ENCODE measurements around the gene ISY1. TPM values are rescaled to one million over a fixed set of nuclear protein-coding genes. Genes with fewer than 3 reads are reported as not detected.
"Not testable (repeated sequence)": the region's sequence is repeated elsewhere in the genome, so short reads cannot be mapped to it uniquely, and the experiment has no call there.

Gene ISY1
- total RNA-seq, 1 donor from 2014 or later = 31.0 TPM

- Histone ChIP-seq H3K4me3 (no peak overlapping the region), H3K36me3 (no peaks in the 10 kb centered on the region), H3K4me1 (peaks cover 27% of the 10 kb centered on the region), H3K9me3 (no peaks in the 10 kb centered on the region), H3K27ac (peak overlapping the region; percentile 66), H3K27me3 (ENCODE audit: low read depth) (no peaks in the 10 kb centered on the region)
- TF ChIP-seq CTCF (IDR thresholded peaks at IDR 0.05) = no peak
- intact Hi-C loops (cut with DNase I) = no loop called here
- ATAC-seq (peak in 1 of 2 donors; percentile 32), DNase-seq (no peak)
Measured at GRCh38 chr3:129197321-129197720, 36.5 kb upstream of the ISY1 start.

GRCh38 chr3:129196601-129197000 lies 35.7 kb upstream of the ISY1 start:
- TF ChIP-seq CTCF (IDR thresholded peaks at IDR 0.05) = no peak
- peaks cover 27% of the 10 kb centered on the region for H3K4me1 ChIP-seq
- intact Hi-C loops (cut with DNase I) = no loop called here
- no peaks in the 10 kb centered on the region for H3K27me3 ChIP-seq (ENCODE audit: low read depth)
- no peaks in the 10 kb centered on the region for H3K36me3 ChIP-seq
- ATAC-seq (no peak), DNase-seq (no peak)
- no peaks in the 10 kb centered on the region for H3K9me3 ChIP-seq
- H3K4me3 ChIP-seq = no peak overlapping the region
- peak overlapping the region; percentile 66 for H3K27ac ChIP-seq

- peak; percentile 66 to 78 for ATAC-seq
- DNase-seq = no peak
- TF ChIP-seq CTCF (IDR thresholded peaks at IDR 0.05) = no peak
- Histone ChIP-seq H3K36me3 (no peaks in the 10 kb centered on the region), H3K9me3 (no peaks in the 10 kb centered on the region), H3K27me3 (ENCODE audit: low read depth) (no peaks in the 10 kb centered on the region), H3K4me1 (peaks cover 27% of the 10 kb centered on the region), H3K27ac (peak overlapping the region; percentile 66), H3K4me3 (peak overlapping the region; percentile 6)
- intact Hi-C loops (cut with DNase I) = no loop called here
Measured at GRCh38 chr3:129195731-129196256, 34.9 kb upstream of the ISY1 start.

- H3K4me3 ChIP-seq; H3K9me3 ChIP-seq; H3K27me3 ChIP-seq (ENCODE audit: low read depth); ATAC-seq; intact Hi-C loops (cut with DNase I); H3K27ac ChIP-seq; DNase-seq; H3K36me3 ChIP-seq: not testable (repeated sequence)
- H3K4me1 ChIP-seq = peaks cover 13% of the 10 kb centered on the region
Measured at GRCh38 chr3:129189793-129190192, 28.9 kb upstream of the ISY1 start.

GRCh38 chr3:129187857-129188256 lies 27.0 kb upstream of the ISY1 start:
- H3K4me3 ChIP-seq = no peak overlapping the region
- no peak for DNase-seq
- H3K4me1 ChIP-seq = peaks cover 18% of the 10 kb centered on the region
- TF ChIP-seq CTCF (IDR thresholded peaks at IDR 0.05) = no peak
- intact Hi-C loops (cut with DNase I) = no loop called here
- H3K27me3 ChIP-seq (ENCODE audit: low read depth) = no peaks in the 10 kb centered on the region
- no peak for ATAC-seq
- no peaks in the 10 kb centered on the region for H3K36me3 ChIP-seq
- no peaks in the 10 kb centered on the region for H3K9me3 ChIP-seq
- H3K27ac ChIP-seq = no peak overlapping the region

- Histone ChIP-seq H3K9me3 (no peaks in the 10 kb centered on the region), H3K27ac (no peak overlapping the region), H3K27me3 (ENCODE audit: low read depth) (no peaks in the 10 kb centered on the region), H3K4me1 (peaks cover 32% of the 10 kb centered on the region), H3K4me3 (no peak overlapping the region), H3K36me3 (no peaks in the 10 kb centered on the region)
- no peak for DNase-seq
- no peak for TF ChIP-seq CTCF (IDR thresholded peaks at IDR 0.05)
- no peak for ATAC-seq
- intact Hi-C loops (cut with DNase I) = no loop called here
Measured at GRCh38 chr3:129185783-129186182, 24.9 kb upstream of the ISY1 start.

- DNase-seq = not testable (repeated sequence)
- Histone ChIP-seq H3K4me1 (peaks cover 40% of the 10 kb centered on the region), H3K4me3 (peak overlapping the region; percentile 96)
Measured at GRCh38 chr3:129184784-129185542, 24.1 kb upstream of the ISY1 start.

More at GRCh38 chr3:129184784-129185542, 24.1 kb upstream of the ISY1 start:
- ATAC-seq; H3K9me3 ChIP-seq; intact Hi-C loops (cut with DNase I); H3K27me3 ChIP-seq (ENCODE audit: low read depth); H3K36me3 ChIP-seq: not testable (repeated sequence)
- H3K27ac ChIP-seq = peak overlapping the region; percentile 100
